AG04450 (cell line): ENCODE results near the gene EFEMP1. TPM values are rescaled to one million over a fixed set of nuclear protein-coding genes. Genes with fewer than 3 reads are reported as not detected.

Experiments used
- CTCF ChIA-PET: fragments of 300-600, 350-600 bp; formaldehyde crosslinking; extraction: SDS; loops from one replicate; lab custom pipeline; 2022; ENCODE audit warnings: antibody characterized with exemption, inconsistent platforms; lab: Charles Lee
- POLR2A ChIA-PET: fragments of 350-600 bp; formaldehyde crosslinking; extraction: SDS; loops from one replicate; lab custom pipeline; 2021; ENCODE audit warnings: antibody characterized with exemption, inconsistent platforms; lab: Yijun Ruan, JAX
- DNase-seq: peaks from one replicate; pipeline ENCODE4 v3.0.0-alpha.2; 2011; ENCODE audit warnings: low read depth, low spot score
- H3K27ac ChIP-seq: one replicate; pipeline ENCODE4 v1.5.1; 2012; ENCODE audit warnings: low read depth, low read length, control low read depth
- H3K27me3 ChIP-seq: one replicate; pipeline ENCODE4 v1.6.0; 2012; ENCODE audit warnings: low read length; ENCODE audit not compliant: control insufficient read depth, insufficient read depth
- H3K4me3 ChIP-seq: 2 replicates; pipeline ENCODE4 v1.5.1; 2011; ENCODE audit warnings: mild to moderate bottlenecking, low read depth, low read length, control low read depth
- H3K9me3 ChIP-seq: 2 replicates; pipeline ENCODE4 v1.5.1; 2012; ENCODE audit warnings: low read length; ENCODE audit not compliant: control insufficient read depth, insufficient read depth
- polyA plus RNA-seq: library from polyadenylated mRNA; depleted of rRNA; stranded (reverse); fragments of >200 nt; gene quantifications from 2 replicates; pipeline ENCODE4 v1.2.3, GENCODE V29; 2011
- TF ChIP-seq, protein P1 (sequence below): IDR thresholded peaks from 2 replicates; pipeline ENCODE4 v1.5.1; 2011; ENCODE audit warnings: low read depth, low read length, control low read depth, inconsistent platforms

EFEMP1 gene
- polyA plus RNA-seq, 1 experiment, result 423 TPM

DNA sequence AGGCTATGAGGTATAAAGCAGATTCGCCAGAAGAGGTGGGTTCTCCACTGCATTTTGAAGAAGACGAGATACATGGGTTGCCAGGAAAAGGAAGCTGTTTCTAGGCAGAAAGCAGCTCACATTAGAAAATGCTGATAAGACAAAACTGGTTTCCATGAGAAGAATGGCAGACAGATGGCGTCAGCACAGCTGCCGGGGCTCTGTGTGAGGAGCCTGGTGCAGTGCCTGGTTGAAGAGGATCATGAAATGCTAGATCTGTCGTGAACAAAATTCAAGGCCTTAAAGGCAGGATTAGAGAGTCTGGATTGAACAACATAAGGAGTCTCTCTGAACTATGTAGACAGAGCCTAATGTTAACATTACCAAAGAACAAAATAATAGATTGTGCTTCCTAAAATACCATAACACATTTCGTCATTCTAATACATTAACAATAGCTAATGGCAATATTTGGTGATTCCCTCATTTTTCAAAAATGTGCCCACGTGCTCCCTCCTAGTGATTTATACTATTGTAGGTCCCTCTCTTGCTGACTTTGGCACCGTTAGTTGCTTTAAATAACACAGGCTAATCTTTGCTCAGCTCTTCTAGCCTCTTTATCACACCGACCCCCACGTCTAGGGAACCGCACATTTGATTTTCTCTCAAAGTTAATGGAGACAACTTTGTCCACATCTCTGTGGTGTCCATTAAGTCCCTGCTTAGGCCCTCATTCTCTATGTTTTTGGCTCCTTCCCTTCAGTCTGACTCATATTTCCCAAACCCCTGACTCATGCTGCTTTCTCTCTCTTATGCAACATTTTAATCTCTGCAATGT is 38.2 kb downstream of the EFEMP1 start:
- Histone ChIP-seq H3K9me3 (no peaks in the 10 kb centered on the region), H3K27me3 (no peaks in the 10 kb centered on the region), H3K4me3 (no peak overlapping the region), H3K27ac (peak overlapping the region; percentile 92)
- CTCF ChIA-PET, result interaction anchor here (1.7 kb wide), 1 partner anchor 113 kb away, joined by 4 read pairs; no protein-coding TSS in a partner anchor
- peak; percentile 65 for DNase-seq
- POLR2A ChIA-PET, result interaction anchor here (0.6 to 1.3 kb wide), 4 partner anchors 23 to 38 kb away, joined by 3 to 4 read pairs (median 4); partner anchors contain the start of gene EFEMP1
- TF ChIP-seq, protein P1, sequence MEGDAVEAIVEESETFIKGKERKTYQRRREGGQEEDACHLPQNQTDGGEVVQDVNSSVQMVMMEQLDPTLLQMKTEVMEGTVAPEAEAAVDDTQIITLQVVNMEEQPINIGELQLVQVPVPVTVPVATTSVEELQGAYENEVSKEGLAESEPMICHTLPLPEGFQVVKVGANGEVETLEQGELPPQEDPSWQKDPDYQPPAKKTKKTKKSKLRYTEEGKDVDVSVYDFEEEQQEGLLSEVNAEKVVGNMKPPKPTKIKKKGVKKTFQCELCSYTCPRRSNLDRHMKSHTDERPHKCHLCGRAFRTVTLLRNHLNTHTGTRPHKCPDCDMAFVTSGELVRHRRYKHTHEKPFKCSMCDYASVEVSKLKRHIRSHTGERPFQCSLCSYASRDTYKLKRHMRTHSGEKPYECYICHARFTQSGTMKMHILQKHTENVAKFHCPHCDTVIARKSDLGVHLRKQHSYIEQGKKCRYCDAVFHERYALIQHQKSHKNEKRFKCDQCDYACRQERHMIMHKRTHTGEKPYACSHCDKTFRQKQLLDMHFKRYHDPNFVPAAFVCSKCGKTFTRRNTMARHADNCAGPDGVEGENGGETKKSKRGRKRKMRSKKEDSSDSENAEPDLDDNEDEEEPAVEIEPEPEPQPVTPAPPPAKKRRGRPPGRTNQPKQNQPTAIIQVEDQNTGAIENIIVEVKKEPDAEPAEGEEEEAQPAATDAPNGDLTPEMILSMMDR, result no peak

GRCh38 chr2:55883829-55884228 is 39.8 kb downstream of the EFEMP1 start:
- no peak for DNase-seq
- CTCF ChIA-PET, result no interaction called here
- Histone ChIP-seq H3K27me3 (no peaks in the 10 kb centered on the region), H3K4me3 (no peak overlapping the region), H3K27ac (no peak overlapping the region), H3K9me3 (no peaks in the 10 kb centered on the region)
- TF ChIP-seq, protein P1, result no peak
- POLR2A ChIA-PET, result no interaction called here

- TF ChIP-seq, protein P1, result no peak
- Histone ChIP-seq H3K27ac (no peak overlapping the region), H3K27me3 (no peaks in the 10 kb centered on the region), H3K9me3 (no peaks in the 10 kb centered on the region), H3K4me3 (no peak overlapping the region)
- ChIA-PET CTCF (interaction anchor here (1.0 kb wide), 1 partner anchor 12 kb away, joined by 4 read pairs; no protein-coding TSS in a partner anchor), POLR2A (no interaction called here)
- DNase-seq, result no peak
Measured at GRCh38 chr2:55883357-55883756, 40.2 kb downstream of the EFEMP1 start.

DNA sequence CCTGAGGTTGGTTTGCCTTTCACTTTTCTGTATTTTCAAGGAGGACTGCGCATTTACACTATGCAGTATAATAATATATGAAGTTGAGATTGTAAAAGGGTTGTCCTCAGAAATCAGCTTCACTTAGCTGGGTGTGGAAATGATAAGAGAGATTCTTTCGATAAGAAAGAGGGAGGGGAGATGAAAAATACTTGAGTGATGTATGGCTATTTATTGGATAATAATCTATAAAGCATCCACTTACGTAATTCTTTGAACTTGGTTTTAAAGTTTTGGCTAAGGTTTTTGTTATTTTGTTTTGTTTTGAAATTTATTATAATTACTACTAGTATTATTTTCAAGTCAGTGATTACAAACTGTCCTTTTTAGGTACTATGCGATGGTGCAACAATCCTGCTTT is 40.6 kb downstream of the EFEMP1 start:
- Histone ChIP-seq H3K9me3 (no peaks in the 10 kb centered on the region), H3K4me3 (no peak overlapping the region), H3K27ac (no peak overlapping the region), H3K27me3 (no peaks in the 10 kb centered on the region)
- POLR2A ChIA-PET, result no interaction called here
- no peak for DNase-seq
- CTCF ChIA-PET, result interaction anchor here (1.0 kb wide), 1 partner anchor 13 kb away, joined by 4 read pairs; no protein-coding TSS in a partner anchor
- TF ChIP-seq, protein P1, result no peak
